Neural progenitor cell (in vitro differentiated cells): ENCODE results near the gene NUDT3.
"Not testable (repeated sequence)": the region's sequence is repeated elsewhere in the genome, so short reads cannot be mapped to it uniquely, and the experiment has no call there.

Experiments used
- EZH2 ChIP-seq: fragments of 200-600 bp; sonication (generic); IDR thresholded peaks from 2 replicates; pipeline ENCODE4 v1.6.1; 2017; ENCODE audit warnings: antibody characterized with exemption, mild to moderate bottlenecking, moderate library complexity
- TF ChIP-seq, protein P1 (sequence below): fragments of 200-600 bp; sonication (generic); IDR thresholded peaks from 2 replicates; pipeline ENCODE4 v1.5.1; 2017; ENCODE audit warnings: antibody characterized with exemption, mild to moderate bottlenecking

DNA sequence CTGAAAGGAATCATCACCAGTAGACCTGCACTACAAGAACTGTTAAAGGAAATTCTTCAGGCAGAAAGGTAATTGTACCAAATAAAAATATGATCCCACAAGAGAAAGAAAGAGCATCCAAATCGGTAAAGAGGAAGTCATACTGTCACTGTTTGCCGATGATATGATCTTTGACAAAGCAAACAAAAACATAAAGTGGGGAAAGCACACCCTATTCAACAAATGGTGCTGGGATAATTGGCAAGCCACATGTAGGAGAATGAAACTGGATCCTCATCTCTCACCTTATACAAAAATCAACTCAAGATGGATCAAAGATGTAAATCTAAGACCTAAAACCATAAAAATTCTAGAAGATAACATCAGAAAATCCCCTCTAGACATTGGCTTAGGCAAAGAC lies 140.1 kb downstream of the NUDT3 start:
- TF ChIP-seq, protein P1, sequence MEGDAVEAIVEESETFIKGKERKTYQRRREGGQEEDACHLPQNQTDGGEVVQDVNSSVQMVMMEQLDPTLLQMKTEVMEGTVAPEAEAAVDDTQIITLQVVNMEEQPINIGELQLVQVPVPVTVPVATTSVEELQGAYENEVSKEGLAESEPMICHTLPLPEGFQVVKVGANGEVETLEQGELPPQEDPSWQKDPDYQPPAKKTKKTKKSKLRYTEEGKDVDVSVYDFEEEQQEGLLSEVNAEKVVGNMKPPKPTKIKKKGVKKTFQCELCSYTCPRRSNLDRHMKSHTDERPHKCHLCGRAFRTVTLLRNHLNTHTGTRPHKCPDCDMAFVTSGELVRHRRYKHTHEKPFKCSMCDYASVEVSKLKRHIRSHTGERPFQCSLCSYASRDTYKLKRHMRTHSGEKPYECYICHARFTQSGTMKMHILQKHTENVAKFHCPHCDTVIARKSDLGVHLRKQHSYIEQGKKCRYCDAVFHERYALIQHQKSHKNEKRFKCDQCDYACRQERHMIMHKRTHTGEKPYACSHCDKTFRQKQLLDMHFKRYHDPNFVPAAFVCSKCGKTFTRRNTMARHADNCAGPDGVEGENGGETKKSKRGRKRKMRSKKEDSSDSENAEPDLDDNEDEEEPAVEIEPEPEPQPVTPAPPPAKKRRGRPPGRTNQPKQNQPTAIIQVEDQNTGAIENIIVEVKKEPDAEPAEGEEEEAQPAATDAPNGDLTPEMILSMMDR = not testable (repeated sequence)
- TF ChIP-seq EZH2 = not testable (repeated sequence)
